Mucosa of gallbladder (tissue), 1 donor: ENCODE results near the gene POLDIP3. TPM values are rescaled to one million over a fixed set of nuclear protein-coding genes. Genes with fewer than 3 reads are reported as not detected.

Experiments used
- DNase-seq: peaks from one replicate; pipeline ENCODE4 v3.0.0-alpha.2; 2020; ENCODE audit warnings: low spot score
- total RNA-seq: library from RNA; stranded (reverse); gene quantifications from one replicate; pipeline ENCODE4 v1.2.1, GENCODE V29; 2021
- donor health status: DM: no; HTN: no; CAD: no.

The POLDIP3 gene
- total RNA-seq, 1 donor from 2014 or later = 75.8 TPM

DNA sequence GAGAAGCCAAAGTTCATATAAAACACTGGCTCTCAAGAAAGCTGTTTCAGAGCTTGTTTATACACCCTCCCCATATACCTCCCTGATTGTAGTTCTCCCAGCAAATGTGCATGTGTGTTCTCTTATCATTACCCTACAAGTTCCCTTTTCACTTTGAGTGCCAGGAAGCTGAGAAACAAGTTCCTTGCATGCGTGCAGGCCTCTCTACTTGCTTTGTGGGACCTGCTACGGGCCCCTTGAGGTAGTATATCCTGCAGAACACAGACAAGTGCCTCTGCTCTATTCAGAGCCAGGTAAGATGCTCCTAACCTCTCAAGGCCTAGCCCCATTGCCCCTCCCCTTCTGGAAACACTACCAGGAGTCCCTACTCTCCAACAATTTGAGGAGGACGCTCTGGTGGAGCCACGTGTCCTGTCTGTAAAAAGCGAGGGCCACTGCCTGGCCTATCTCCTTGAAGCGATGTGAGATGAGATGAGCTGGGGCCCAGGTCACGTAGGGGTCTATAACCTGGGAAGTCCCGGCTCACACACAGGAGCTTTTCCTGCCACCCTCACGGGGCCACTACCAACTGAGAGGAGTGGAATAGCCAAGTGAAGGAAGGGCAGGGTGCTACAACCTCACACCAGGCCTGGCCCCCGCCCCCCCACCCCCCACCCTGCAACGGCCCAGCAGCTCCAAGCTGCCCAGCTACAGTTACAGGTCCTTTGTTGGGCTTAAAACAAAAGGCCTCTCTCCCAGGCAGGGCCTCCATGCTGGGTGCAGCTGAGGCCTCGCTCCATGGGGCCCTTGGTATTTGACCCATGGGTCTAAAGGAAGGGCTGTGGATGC is 28.3 kb upstream of the POLDIP3 start:
- no peak for DNase-seq

DNA sequence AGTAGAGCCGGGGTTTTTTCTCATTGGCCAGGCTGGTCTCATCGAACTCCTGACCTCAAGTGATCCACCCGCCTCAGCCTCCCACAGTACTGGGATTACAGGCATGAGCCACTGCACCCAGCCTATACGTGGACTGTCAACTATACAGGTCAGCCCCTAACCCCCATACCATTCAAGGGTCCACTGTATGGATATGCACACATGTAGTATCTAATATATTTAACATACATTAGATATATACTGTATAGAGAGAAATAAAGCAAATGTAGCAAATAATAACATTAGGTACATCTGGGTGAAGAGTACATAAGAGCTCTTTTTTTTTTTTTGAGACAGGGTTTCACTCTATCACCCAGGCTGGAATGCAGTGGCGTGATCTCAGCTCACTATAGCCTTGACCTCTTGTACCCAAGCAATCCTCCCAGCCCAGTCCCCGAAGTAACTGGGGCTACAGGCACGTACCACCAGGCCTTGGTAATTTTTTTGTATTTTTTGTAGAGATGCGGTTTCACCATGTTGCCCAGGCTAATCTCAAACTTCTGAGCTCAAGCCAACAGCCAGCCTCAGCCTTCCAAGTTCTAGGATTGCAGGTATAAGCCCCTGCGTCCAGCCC is 27.2 kb upstream of the POLDIP3 start:
- DNase-seq = no peak

DNA sequence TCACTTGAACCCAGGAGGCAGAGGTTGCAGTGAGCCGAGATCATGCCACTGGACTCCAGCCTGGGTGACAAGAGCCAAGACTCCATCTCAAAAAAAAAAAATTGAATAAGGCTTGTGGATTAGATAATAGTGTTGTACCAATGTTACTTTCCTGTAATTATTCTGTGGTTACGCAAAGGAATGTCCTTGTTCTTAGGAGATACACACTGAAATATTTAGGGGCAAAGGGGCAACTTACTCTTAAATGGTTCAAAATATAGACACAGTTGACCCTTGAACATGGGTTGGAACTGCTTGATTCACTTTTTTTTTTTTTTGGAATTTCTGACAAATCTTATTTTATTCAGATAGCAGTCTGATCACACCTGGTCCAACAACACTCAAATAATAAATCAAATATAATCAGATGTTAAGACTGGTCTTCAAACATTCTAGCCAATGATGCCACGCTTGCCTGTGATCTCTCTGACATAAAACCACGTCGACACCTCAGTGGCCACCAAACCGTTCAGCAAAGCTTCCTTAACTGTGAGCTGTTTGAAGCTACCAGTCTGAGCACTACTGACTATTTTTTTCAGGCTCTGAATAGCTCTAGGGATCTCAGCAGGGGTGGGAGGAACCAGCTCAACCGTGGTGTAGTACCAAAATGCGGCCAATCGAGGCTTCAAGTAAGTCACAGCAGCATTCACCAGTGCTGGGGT is 25.0 kb upstream of the POLDIP3 start:
- DNase-seq = no peak

DNA sequence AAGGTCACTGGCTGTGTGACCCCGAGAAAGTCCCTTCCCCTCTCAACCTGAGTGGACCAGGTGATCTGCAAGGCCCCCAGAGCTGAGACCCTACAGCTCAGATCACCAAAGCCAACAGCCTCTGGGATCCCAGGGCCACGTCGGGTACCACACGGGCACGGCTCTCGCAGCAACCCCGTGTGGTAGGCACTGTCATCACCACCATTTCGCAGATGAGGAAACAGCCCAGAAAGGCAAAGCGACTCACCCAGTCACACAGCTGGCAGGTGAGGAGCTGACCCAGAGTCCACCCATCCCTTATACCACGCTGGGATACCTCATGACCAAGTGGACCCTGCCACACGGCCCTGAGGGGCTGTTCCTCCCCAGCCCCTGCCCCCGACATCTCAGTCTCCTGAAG is 22.9 kb upstream of the POLDIP3 start:
- no peak for DNase-seq

DNA sequence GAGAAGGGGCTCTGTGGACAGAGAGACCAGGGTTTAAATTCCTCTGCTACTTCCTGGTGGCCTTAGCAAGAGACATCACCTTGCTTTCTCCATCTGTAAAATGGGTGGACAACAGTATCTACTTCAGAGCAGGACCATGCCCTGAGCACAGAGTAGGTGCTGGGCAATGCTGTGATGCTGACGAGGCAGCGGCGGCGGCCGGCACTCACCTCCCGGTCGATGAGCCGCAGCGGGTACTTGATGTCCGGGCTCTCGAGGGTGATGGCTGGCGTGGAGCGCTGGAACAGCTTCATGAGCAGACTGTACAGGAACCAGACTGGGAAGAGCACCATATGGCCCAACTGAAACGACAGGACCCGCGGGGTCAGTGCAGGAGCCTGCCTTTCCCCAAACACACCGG is 21.8 kb upstream of the POLDIP3 start:
- DNase-seq = no peak

DNA sequence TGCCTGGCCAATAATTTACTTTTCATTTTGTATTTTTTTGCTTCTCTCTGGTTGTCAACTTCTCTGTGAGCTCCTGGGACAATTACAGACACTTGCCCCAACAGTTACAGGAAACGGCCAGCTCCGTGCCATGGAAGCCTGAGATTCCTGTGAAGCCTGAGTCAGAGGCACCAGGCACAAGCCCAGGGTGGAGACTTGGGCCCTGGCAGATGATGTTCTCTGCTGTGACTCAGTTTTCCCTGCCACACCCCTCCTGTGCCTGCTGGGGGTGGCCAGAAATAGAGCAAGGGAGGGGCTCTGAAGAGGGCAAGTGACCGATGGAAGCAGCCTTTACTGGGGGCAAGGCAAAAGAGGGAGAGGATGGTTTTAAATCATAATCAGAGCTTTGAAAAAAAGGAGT is 20.8 kb upstream of the POLDIP3 start:
- DNase-seq = peak; percentile 70

DNA sequence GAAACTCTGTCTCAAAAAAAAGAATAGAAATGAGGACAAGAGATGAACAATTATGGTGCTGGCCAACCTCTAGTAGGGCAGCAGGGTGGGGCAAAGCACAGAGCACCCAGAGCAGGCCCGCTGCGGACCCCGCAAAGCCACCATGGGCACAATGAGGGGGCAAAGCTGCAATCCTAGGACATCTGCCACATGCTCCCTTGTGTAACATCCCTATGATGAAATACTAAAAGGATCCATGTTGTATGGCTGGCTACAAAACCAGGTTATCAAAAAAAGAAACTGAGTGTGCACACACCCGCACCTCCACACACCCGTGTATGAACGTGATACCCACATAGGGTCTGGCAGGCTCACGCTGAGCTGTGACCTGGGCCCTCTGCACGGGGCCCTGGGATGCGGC is 18.3 kb upstream of the POLDIP3 start:
- no peak for DNase-seq

DNA sequence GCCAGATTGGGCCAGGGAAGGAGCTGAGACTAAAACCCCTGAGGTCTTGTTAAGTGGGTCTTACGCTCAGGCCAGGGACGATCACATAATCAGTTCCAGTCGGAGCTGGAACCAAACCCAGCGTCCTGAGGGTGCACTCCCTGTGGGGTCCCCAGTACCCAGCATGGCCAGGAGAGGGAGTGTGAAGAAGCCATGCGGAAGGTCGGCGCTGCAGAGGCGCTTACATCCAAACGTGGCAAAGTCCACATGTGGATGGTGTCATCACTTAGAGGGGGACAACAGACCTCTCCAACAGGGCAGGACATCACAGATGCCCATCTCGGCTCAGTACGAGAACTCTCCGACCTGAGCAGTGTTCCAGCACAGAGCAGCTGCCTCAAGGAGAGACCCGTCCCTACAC is 17.4 kb upstream of the POLDIP3 start:
- DNase-seq = no peak

DNA sequence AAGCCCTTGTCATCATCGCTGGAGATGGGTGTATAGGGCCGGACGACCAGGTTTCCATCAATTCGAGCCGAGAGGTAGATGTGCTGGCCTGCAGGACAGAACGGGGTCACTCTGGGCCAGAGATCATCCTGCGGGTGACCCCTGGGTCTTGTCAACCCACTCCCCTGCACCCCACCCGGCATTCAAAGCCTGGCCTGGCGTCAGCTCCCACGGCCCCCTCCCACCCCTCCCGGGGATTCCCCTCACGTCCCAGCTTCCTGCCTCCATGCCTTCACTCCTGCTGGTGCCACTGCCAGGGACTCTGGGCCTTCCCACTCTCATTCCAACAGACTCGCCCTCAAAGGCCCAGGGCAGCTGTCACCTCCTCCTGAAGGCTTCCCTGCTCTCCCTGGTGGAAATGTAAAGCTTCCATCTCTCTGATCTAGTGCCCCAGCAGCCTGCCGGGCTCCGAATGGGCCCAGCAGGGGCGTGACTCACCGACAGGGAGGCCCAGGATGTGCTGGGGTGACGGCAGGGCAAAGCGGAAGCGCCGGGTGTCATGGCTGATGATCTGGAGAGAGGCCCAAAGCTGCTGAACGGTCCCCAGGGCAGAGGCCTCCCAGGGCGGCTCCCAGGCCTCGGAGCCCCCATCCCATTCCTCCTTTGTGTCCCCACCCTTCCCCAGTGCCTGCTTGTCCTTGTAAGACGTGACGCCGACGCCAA is 16.4 kb upstream of the POLDIP3 start:
- DNase-seq = no peak

DNA sequence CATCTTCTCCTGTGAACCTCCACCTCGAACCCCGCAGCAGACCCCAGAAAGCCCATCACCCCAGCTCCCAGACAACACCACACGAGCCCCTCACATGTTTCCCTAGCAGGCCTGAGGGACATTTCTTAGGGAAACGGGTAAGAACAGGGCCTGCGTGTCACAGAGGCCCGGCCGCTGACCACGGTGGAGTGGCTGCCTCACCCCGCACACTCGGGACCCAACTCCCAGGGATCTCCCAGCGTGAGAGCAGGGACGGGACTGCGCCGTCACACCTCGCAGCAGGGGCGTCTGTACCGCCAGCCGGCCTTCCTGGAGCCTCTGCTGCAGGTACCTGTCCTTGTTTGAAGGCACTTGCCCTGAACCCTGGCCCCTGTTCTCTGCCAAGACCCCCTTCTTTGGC is 15.5 kb upstream of the POLDIP3 start:
- no peak for DNase-seq

DNA sequence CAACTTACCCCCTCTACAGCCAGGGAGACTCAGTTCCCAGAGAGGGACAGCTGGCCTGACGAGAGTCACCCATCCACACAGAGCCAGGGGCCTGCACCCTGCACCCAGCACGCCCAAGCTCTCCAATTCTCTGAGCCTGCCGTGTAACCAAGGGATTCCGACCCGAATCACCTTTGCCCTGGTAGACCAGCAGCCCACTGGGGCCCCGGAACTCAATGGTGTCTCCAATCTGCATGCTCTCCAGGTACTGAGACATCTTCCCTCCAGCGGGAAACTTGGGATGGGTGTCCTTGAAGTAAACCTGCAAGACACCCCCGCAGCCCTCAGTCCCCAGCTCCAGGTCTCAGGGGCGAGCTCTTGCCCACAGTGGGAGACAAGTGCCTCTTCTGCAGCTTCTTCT is 13.3 kb upstream of the POLDIP3 start:
- no peak for DNase-seq

DNA sequence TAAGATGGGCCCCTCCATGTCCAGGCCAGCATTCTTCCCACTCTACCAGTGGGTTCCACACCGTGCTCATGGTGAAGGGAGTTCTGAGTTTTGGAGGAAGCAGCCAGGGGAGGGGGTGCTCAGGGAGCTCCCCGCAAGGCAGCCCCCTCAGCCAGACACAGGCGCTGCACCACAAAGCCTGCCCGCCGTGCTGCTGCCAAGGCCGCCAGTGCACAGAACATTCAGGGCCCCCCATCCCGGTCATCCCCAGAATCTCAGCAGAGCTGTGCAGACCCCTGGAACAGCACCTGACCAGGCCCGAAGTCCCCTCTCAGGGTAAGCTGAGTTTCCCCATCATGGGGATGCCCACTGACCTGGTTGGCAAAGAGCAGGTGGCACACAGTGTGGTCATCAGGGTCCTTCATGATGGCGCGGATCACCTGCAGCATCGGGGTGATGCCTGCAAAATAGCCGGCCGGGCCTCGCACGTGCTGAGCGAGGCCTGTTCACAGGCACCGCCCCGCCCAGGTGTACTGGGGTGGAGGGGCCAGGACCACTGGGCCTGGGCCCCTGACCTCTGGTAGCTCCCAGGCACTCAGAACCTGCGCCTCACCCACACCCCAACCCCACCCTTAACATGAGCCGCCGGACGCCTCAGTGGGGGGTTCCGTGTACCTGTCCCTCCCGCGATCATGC is 12.4 kb upstream of the POLDIP3 start:
- no peak for DNase-seq

DNA sequence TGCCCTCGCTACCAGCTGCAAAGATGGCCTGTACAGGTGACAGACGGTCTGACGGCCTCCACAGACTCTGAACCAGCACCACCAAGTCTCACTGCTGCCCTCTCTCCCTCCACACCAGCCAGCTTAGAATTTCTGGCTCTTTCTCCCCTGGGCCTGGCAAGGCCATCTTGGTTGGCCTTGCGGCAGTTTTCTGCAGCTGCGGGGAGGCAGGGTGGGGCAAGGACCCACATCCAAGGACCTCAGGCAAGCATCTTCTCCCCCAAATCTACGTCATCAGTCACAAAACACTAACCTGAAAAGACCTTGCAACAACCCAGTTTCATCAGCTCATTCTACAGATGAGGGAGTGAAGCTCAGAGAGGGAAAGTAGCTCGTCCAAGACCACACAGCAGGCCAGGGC is 11.7 kb upstream of the POLDIP3 start:
- no peak for DNase-seq

DNA sequence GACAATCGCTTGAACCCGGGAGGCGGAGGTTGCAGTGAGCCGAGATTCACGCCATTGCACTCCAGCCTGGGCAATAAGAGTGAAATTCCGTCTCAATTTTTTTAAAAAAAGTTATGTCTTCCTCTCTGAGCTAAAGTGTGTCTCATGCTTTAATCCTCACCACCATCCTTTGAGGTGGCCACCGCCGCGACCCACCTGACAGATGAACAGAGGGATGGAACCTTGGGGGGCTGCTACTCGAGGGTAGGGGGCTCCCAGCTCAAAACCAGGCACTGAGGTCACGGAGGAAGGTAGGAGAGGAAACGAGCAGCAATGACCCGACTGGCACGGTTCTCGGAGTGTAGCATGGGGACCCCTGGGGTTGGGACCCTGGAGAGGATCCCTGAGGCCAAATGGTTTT is 10.7 kb upstream of the POLDIP3 start:
- no peak for DNase-seq

DNA sequence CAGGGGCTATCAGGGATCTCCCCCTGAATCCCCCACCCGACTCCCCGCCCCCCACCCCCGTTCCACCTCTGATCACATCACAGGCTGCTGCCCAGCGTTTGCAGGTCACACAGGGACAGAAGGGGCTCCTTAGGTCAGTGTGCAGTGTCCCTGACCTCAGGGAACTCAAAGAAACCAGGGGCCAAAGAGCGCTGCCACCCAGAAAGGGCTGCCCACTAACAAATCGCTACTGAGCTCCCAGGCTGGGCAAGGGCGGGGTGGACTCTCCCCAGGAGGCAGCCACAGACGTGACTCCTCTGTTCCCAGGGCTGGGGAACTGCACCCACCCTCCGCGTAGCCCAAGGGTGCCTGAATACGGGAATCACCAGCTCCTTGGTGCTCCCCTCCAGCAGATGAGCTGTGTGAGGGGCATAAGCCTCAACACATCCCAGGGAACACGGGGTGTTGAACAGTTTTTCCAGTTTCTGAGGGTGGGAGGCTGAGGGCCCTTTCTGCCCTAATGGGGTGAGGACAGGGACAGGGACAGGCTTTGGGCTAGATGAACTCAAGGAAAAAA is 9.9 kb upstream of the POLDIP3 start:
- no peak for DNase-seq

DNA sequence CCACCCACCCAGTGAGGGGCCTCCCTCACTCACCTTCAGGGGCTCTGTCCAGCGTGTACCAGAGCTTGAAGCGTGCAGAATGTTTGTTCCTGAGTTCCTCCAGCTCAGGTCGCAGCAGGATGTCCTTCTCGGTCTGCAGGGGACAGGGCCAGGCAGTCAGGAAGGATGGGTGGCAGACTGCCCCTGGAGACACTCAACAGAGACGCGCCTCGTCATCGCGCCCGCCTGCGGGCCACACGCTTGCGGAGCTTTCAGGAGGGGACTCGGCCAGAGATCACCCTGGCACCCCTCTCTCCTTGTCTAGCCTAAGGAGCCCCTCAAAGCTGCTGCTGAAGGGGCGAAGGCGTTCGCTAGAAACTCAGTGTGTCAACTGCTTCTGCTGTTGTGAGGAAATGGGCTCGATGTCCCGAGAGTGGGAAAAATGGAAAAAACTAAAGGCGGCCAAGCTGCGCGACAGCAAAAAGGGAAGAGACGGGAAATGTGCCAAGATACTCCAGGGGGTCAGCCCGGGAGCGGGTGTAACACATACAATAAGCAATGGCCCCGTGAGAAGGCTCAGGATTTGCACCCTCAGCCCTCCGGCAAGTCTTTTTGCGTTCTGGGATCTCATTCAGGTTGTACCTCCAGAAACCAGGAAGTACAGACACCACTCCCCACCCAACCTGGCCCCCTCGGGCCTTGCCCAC is 9.2 kb upstream of the POLDIP3 start:
- no peak for DNase-seq

DNA sequence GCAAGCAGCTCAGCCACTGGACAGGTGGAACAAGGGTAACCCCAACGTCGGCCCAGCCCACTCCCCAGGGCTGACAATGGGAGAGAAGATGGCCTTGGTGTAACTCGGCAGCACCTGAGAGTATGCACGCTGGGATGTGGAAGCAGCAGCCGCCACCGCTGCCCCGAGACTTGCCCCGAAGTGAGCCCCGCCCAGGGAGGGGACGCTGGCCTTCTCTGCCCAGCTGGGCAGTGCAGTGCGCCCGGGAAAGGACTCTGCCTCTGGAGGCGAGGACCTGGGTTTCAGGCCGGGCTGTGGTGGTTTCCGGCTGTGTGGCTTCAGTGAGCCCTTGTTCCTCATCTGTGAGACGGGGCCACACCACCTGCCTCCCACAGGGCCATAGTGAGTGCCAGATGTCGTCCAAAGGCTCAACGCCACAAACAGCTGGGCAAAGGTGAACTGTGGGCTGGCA is 8.6 kb upstream of the POLDIP3 start:
- no peak for DNase-seq

DNA sequence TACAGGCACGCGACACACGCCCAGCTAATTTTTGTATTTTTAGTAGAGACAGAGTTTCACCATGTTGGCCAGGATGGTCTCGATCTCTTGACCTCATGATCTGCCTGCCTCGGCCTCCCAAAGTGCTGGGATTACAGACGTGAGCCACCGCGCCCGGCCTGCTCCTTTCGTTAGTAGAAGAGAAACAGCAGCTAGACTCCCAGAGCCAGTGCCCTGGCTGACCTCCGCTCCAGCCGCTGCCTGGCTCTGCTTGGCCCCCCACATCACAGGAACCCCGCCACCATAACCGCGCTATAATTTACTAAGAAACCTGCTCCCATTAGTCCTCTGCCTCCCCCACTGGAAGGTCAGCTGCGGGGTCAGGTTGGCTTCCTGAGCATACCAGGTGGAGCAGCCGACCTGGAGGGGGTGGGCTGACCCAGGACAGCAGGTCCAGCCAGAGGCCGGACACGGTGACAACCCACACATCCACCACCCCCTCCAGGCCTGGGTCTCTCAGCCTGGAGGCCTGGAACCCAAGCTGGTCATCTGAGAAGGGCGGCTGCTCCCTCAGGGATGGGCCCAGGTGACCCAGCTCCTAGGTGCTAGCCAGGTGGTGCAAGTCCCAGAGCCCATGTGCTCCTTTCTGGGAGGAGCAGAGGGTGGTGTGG is 7.5 kb upstream of the POLDIP3 start:
- DNase-seq = no peak

DNA sequence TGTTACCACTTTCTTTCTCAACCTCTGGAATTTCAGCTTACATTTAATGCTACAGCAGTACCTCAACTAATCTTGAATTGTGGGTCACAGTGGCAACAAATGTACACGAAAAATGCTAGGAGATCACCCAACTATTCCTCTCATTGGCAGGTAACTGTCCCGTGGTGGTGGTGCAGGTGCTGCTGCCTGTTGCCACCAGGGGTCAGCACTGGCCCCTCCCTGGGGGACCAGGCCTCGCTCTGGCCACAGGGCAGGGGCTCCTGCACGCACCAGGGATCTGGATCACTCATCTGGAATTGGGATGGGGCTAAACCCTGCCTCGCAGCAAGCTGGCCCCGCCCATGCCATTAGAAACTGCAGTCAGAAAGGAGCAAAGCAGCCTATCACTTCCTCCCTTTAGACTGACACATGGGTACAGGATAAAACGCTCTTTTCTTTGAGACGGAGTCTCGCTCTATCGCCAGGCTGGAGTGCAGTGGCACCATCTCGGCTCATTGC is 6.9 kb upstream of the POLDIP3 start:
- DNase-seq = peak; percentile 57

DNA sequence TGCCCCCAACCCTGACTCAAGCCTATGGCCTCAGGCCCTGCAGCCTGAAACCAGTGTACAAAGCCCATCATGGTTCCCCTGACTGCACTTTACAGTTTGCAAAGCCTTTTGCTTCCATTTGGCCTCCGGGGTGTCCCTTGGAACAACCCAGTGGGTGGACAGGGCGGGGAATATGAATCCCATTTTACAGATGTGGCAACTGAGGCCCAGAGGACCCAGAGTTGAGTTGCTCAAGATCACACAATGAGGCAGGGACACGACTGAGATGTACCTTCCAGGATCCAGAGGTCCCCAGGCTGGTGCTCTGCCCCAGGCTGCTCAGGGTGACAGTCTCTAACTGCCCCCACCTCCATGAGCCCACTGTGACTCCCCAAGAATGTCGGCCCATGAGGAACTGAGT is 5.4 kb upstream of the POLDIP3 start:
- no peak for DNase-seq
